Measurements from ENCODE around the gene PRSS36. TPM values are rescaled to one million over a fixed set of nuclear protein-coding genes. Genes with fewer than 3 reads are reported as not detected.

Gene PRSS36
- total RNA-seq, 1 experiment from 2014 or later: 0.66 TPM

DNA sequence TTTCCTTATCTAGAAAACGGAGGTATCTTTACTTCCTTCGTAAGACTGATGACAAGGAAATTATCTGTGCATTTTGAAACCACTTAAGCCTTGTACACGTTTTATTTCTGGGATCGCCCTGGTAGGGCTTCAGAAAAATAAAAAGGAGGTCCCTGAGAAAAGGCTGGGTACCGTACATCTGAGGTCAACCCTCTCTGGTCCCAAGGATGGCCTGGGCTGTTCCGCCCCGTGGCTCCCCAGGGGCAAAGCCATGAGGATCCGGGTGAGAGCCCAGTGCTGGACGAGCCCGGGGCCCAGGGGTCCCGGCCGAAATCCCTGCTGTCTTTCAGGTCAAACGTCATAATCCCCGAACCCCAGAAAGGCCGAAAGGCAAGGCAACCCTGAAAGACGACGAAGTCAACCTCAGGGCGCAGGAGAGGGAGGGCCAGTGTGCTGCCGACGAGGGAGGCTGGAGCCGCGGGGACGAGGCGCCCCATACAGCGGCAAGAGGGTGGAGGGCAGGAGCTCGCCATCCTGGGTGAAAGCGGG is 29.4 kb upstream of the PRSS36 start:
- Mint-ChIP-seq H3K4me3 (peak overlapping the region; percentile 97 to 99), H3K9me3 (peaks cover 0 to 2% of the 10 kb centered on the region in 2 experiments; a peak in 2 of 5 replicates)
- no peak overlapping the region for H2AFZ ChIP-seq (ENCODE audit: low read length)

More for the DNA sequence above, 29.4 kb upstream of the PRSS36 start:
- H2BK5ac ChIP-seq (ENCODE audit: insufficient read length, low read length): no peak overlapping the region
- no peak overlapping the region for H2AK5ac ChIP-seq (ENCODE audit: insufficient read length, low read length)
- H3K4ac ChIP-seq (ENCODE audit: low read depth, low read length): no peak overlapping the region; the same call in 1 of the 2 replicates
- H3K23ac ChIP-seq (ENCODE audit: insufficient read length, low read depth, low read length): no peak overlapping the region
- peak overlapping the region; percentile 87 for H3K4me2 ChIP-seq (ENCODE audit: insufficient read depth, insufficient read length, low read length)
- H3K56ac ChIP-seq (ENCODE audit: insufficient read length, low read depth, low read length): no peak overlapping the region
- H3K14ac ChIP-seq (ENCODE audit: insufficient read depth, low read length): peak overlapping the region; percentile 84; the same call in 1 of the 2 replicates
- no peak overlapping the region for H4K91ac ChIP-seq (ENCODE audit: insufficient read length, low read depth, low read length)
- TF ChIP-seq, protein P1, sequence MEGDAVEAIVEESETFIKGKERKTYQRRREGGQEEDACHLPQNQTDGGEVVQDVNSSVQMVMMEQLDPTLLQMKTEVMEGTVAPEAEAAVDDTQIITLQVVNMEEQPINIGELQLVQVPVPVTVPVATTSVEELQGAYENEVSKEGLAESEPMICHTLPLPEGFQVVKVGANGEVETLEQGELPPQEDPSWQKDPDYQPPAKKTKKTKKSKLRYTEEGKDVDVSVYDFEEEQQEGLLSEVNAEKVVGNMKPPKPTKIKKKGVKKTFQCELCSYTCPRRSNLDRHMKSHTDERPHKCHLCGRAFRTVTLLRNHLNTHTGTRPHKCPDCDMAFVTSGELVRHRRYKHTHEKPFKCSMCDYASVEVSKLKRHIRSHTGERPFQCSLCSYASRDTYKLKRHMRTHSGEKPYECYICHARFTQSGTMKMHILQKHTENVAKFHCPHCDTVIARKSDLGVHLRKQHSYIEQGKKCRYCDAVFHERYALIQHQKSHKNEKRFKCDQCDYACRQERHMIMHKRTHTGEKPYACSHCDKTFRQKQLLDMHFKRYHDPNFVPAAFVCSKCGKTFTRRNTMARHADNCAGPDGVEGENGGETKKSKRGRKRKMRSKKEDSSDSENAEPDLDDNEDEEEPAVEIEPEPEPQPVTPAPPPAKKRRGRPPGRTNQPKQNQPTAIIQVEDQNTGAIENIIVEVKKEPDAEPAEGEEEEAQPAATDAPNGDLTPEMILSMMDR (conservative IDR thresholded peaks at IDR 0.05): no peak
- H3K18ac ChIP-seq (ENCODE audit: insufficient read length, low read depth, low read length): peak overlapping the region; percentile 76
- H3K79me2 ChIP-seq (ENCODE audit: insufficient read depth, low read length): peaks cover 37% of the 10 kb centered on the region
- H3K79me1 ChIP-seq (ENCODE audit: insufficient read depth, low read depth, low read length, poor library complexity, severe bottlenecking): peaks cover 7% of the 10 kb centered on the region
- no CpG with 5 or more reads among the region's 27 CpGs for WGBS (ENCODE audit: extremely low coverage, insufficient read length, low lambda C conversion rate)
- H2BK15ac ChIP-seq (ENCODE audit: low read depth, low read length): no peak overlapping the region
- H2BK12ac ChIP-seq (ENCODE audit: insufficient read length, low read depth, low read length): no peak overlapping the region
- H3K27me3 Mint-ChIP-seq (ENCODE audit: low read depth): peaks cover 2% of the 10 kb centered on the region
- no peaks in the 10 kb centered on the region; the same call in 1 of the 2 replicates for H3K4me1 ChIP-seq (ENCODE audit: insufficient read depth, low read length)
- no peak overlapping the region for H2BK120ac ChIP-seq (ENCODE audit: low read depth, low read length, poor library complexity, severe bottlenecking)
- H3K27ac Mint-ChIP-seq: peak overlapping the region; percentile 95 to 100 (median 98); a peak in 6 of 7 replicates
- H4K20me1 ChIP-seq (ENCODE audit: control insufficient read depth, insufficient read depth, insufficient read length): no peaks in the 10 kb centered on the region
- H3K27me3 ChIP-seq (ENCODE audit: insufficient read depth, low read length): no peaks in the 10 kb centered on the region
- no peak overlapping the region for H3K27ac ChIP-seq (ENCODE audit: insufficient read length, low read depth, low read length)
- H3K9me3 ChIP-seq (ENCODE audit: control insufficient read depth, low read depth, low read length): no peaks in the 10 kb centered on the region
- no peak overlapping the region for H4K8ac ChIP-seq (replicated peaks; ENCODE audit: insufficient read length, low read depth, low read length)
- no peak for DNase-seq
- H3K23me2 ChIP-seq (ENCODE audit: insufficient read length, low read depth, low read length, poor library complexity, severe bottlenecking): peaks cover 9% of the 10 kb centered on the region
- no peak overlapping the region for H4K5ac ChIP-seq (ENCODE audit: insufficient read length, low read depth, low read length)
- H3T11ph ChIP-seq (ENCODE audit: low read length): no peak overlapping the region
- peak overlapping the region; percentile 71 for H3K9ac ChIP-seq (ENCODE audit: extremely low read depth, insufficient read length, low read length)
- peaks cover 34 to 37% of the 10 kb centered on the region in 2 experiments for H3K4me1 Mint-ChIP-seq
- no peak overlapping the region for H2BK20ac ChIP-seq (ENCODE audit: low read depth, low read length, poor library complexity, severe bottlenecking)
- peaks cover 33 to 36% (median 35%) of the 10 kb centered on the region in 3 experiments for H3K36me3 Mint-ChIP-seq (ENCODE audit: insufficient read depth in 1 of 3, low read depth in 3 of 3)

All from H9 (cell line).